Activated CD4-positive, alpha-beta T cell treated with anti-CD3 and anti-CD28 coated beads for 36 hours (primary cell): Measurements from ENCODE around the gene MOK. TPM values are rescaled to one million over a fixed set of nuclear protein-coding genes. Genes with fewer than 3 reads are reported as not detected.

Experiments
- total RNA-seq, 2 experiments: library from RNA; stranded (reverse); gene quantifications; one replicate each; pipeline ENCODE4 v1.2.3, GENCODE V29; 2021

Gene MOK
- total RNA-seq, 2 experiments from 2014 or later: 6.5 to 6.6 TPM

Other genes starting within 250 kb of the MOK start
- gene HSP90AA1, start 218.1 kb downstream of the MOK start, total RNA-seq: 1,000 to 10,000 TPM; 1,344 to 1,372 TPM
- gene WDR20, start 165.3 kb downstream of the MOK start, total RNA-seq: 10 to 100 TPM; 18.2 to 24.8 TPM
- gene ZNF839, start 14.6 kb upstream of the MOK start, total RNA-seq: 10 to 100 TPM; 15.4 to 16.4 TPM
- 10 to 100 TPM; 47.0 to 51.4 TPM for gene CINP, start 57.7 kb upstream of the MOK start, total RNA-seq
- gene TECPR2, start 57.8 kb upstream of the MOK start, total RNA-seq: 1 to 10 TPM; 5.6 to 6.9 TPM
- gene ANKRD9, start 204.6 kb upstream of the MOK start, total RNA-seq: 1 to 10 TPM; 4.8 to 9.3 TPM